ENCODE results near the gene ACTR6.
"Not testable (repeated sequence)": the region's sequence is repeated elsewhere in the genome, so short reads cannot be mapped to it uniquely, and the experiment has no call there.

The ACTR6 gene

DNA sequence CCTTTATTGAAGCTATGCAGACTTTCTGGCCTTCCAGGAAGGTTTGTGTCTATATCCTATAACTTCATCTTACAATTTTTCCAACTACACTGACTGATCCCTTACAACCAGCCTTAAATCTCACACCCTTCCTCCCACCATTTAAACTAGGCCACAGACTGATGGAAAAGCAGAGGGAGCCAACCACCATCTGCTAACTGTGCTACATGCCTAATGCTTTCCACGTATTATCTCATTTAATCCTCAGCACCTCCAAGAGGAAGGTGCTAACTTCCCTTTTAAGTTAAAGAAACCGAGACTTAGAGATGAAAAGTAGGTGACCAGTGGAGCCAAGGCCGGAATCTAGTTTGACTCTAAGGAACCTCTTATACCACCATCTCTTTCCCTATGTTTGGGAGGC lies 35.3 kb upstream of the ACTR6 start:
- H3K9ac ChIP-seq (ENCODE audit: low read depth, low read length) = no peak overlapping the region
- H3K9me3 ChIP-seq (replicated peaks; ENCODE audit: low read length) = no peaks in the 10 kb centered on the region
- peaks cover 11% of the 10 kb centered on the region for H3K27me3 ChIP-seq (ENCODE audit: control insufficient read depth, insufficient read depth, low read length)
- H3K4me1 ChIP-seq (ENCODE audit: control insufficient read depth, insufficient read depth, low read length) = peaks cover 7% of the 10 kb centered on the region
- no peaks in the 10 kb centered on the region for H3K36me3 ChIP-seq (ENCODE audit: insufficient read depth, low read length)
- no peak overlapping the region for H3K4me3 ChIP-seq (ENCODE audit: low read length)
- H3K4me2 ChIP-seq (ENCODE audit: low read length) = no peak overlapping the region

- Histone ChIP-seq H3K9ac (ENCODE audit: low read depth, low read length) (no peak overlapping the region), H3K36me3 (ENCODE audit: insufficient read depth, low read length) (no peaks in the 10 kb centered on the region), H3K4me1 (ENCODE audit: control insufficient read depth, insufficient read depth, low read length) (peaks cover 7% of the 10 kb centered on the region), H3K9me3 (replicated peaks; ENCODE audit: low read length) (no peaks in the 10 kb centered on the region), H3K4me3 (ENCODE audit: low read length) (no peak overlapping the region), H3K27me3 (ENCODE audit: control insufficient read depth, insufficient read depth, low read length) (peaks cover 11% of the 10 kb centered on the region), H3K4me2 (ENCODE audit: low read length) (no peak overlapping the region)
Measured at GRCh38 chr12:100166232-100166631, 34.4 kb upstream of the ACTR6 start.

DNA sequence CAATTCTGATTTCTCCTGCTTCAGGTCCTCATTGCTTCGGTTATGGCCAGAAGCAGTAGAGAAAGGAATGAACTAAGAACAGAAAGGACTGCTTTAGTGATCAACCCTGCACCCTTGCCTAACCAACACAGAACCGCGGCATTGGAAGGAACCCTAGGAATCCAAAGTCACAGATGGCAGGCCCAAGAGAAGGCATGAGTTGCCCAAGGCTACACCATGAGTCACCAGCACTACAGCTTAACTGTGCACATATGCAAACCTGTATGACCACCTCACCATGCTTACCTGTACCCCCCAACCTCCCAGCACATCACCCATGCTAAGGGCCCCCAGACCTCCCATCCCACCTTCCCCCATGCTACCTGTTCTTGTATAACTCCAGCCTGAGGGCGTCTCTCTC lies 32.1 kb upstream of the ACTR6 start:
- Histone ChIP-seq H3K4me2 (ENCODE audit: low read length) (no peak overlapping the region), H3K27me3 (ENCODE audit: control insufficient read depth, insufficient read depth, low read length) (peaks cover 11% of the 10 kb centered on the region), H3K9ac (ENCODE audit: low read depth, low read length) (no peak overlapping the region), H3K36me3 (ENCODE audit: insufficient read depth, low read length) (no peaks in the 10 kb centered on the region), H3K9me3 (replicated peaks; ENCODE audit: low read length) (no peaks in the 10 kb centered on the region), H3K4me3 (ENCODE audit: low read length) (no peak overlapping the region), H3K4me1 (ENCODE audit: control insufficient read depth, insufficient read depth, low read length) (peaks cover 6% of the 10 kb centered on the region)

- no peak overlapping the region for H3K4me2 ChIP-seq (ENCODE audit: low read length)
- no peaks in the 10 kb centered on the region for H3K4me1 ChIP-seq (ENCODE audit: control insufficient read depth, insufficient read depth, low read length)
- no peak overlapping the region for H3K9ac ChIP-seq (ENCODE audit: low read depth, low read length)
- H3K36me3 ChIP-seq (ENCODE audit: insufficient read depth, low read length) = no peaks in the 10 kb centered on the region
- H3K27me3 ChIP-seq (ENCODE audit: control insufficient read depth, insufficient read depth, low read length) = peaks cover 11% of the 10 kb centered on the region
- H3K9me3 ChIP-seq (replicated peaks; ENCODE audit: low read length) = no peaks in the 10 kb centered on the region
- H3K4me3 ChIP-seq (ENCODE audit: low read length) = no peak overlapping the region
Measured at GRCh38 chr12:100169345-100169744, 31.3 kb upstream of the ACTR6 start.

DNA sequence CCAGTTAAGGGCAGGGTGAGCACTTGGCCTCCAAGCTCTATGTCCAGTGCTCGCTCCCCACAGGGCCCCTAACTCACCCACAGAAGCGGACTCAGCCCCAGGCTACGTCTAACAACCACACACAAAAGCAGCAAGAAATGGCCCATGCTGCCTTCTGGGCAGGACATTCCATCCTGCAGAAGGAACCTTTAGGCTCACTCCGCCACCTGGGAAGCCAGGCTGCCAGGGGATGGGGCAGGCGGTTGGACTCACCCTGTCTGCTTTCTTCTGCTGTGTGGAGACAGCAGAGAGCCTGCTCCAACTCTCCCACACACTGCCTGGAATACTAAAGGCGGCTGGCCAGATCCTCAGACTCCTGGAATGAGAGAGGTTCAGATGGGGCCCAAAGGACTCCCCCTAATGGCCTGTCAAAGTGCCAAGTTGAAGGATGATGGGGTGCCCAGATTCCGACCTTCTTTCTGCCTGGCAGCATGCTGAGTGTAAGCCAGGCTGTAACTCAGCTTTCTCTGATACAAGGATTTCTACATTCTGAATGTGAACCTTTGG lies 30.2 kb upstream of the ACTR6 start:
- no peak overlapping the region for H3K4me3 ChIP-seq (ENCODE audit: low read length)
- no peak overlapping the region for H3K9ac ChIP-seq (ENCODE audit: low read depth, low read length)
- H3K4me1 ChIP-seq (ENCODE audit: control insufficient read depth, insufficient read depth, low read length) = no peaks in the 10 kb centered on the region
- no peaks in the 10 kb centered on the region for H3K9me3 ChIP-seq (replicated peaks; ENCODE audit: low read length)
- H3K27me3 ChIP-seq (ENCODE audit: control insufficient read depth, insufficient read depth, low read length) = peaks cover 9% of the 10 kb centered on the region
- no peak overlapping the region for H3K4me2 ChIP-seq (ENCODE audit: low read length)
- no peaks in the 10 kb centered on the region for H3K36me3 ChIP-seq (ENCODE audit: insufficient read depth, low read length)

GRCh38 chr12:100171248-100171647 lies 29.4 kb upstream of the ACTR6 start:
- Histone ChIP-seq H3K4me1 (ENCODE audit: control insufficient read depth, insufficient read depth, low read length) (no peaks in the 10 kb centered on the region), H3K9me3 (replicated peaks; ENCODE audit: low read length) (no peaks in the 10 kb centered on the region), H3K36me3 (ENCODE audit: insufficient read depth, low read length) (no peaks in the 10 kb centered on the region), H3K27me3 (ENCODE audit: control insufficient read depth, insufficient read depth, low read length) (peaks cover 3% of the 10 kb centered on the region), H3K9ac (ENCODE audit: low read depth, low read length) (no peak overlapping the region), H3K4me3 (ENCODE audit: low read length) (no peak overlapping the region), H3K4me2 (ENCODE audit: low read length) (no peak overlapping the region)

- Histone ChIP-seq H3K4me3 (ENCODE audit: low read length) (no peak overlapping the region), H3K4me2 (ENCODE audit: low read length) (no peak overlapping the region), H3K9me3 (replicated peaks; ENCODE audit: low read length) (no peaks in the 10 kb centered on the region), H3K4me1 (ENCODE audit: control insufficient read depth, insufficient read depth, low read length) (no peaks in the 10 kb centered on the region), H3K27me3 (ENCODE audit: control insufficient read depth, insufficient read depth, low read length) (no peaks in the 10 kb centered on the region), H3K36me3 (ENCODE audit: insufficient read depth, low read length) (no peaks in the 10 kb centered on the region), H3K9ac (ENCODE audit: low read depth, low read length) (no peak overlapping the region)
Measured at GRCh38 chr12:100173111-100173510, 27.5 kb upstream of the ACTR6 start.

DNA sequence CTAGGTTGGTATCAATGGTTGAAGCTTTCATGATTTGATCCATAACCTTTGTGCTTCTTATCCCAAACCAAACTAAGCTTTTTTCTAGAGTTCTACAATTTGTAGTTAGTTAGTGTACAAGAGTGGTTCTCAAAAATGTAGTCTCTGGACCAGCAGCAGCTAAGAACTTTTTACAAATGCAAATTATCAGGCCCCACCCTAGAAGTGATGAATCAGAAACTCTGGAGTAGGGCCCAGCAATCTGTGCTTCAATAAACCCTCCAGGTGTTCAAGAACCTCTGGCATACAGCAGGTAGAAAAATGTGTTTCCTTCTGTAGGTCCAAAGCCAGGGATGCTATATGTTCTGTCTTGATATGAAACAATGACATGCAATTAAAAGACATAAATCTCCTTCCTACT lies 26.1 kb upstream of the ACTR6 start:
- Histone ChIP-seq H3K9me3 (replicated peaks; ENCODE audit: low read length) (no peaks in the 10 kb centered on the region), H3K4me3 (ENCODE audit: low read length) (no peak overlapping the region), H3K27me3 (ENCODE audit: control insufficient read depth, insufficient read depth, low read length) (no peaks in the 10 kb centered on the region), H3K4me1 (ENCODE audit: control insufficient read depth, insufficient read depth, low read length) (no peaks in the 10 kb centered on the region), H3K9ac (ENCODE audit: low read depth, low read length) (no peak overlapping the region), H3K4me2 (ENCODE audit: low read length) (no peak overlapping the region), H3K36me3 (ENCODE audit: insufficient read depth, low read length) (no peaks in the 10 kb centered on the region)

- H3K9ac ChIP-seq (ENCODE audit: low read depth, low read length); H3K36me3 ChIP-seq (ENCODE audit: insufficient read depth, low read length); H3K4me1 ChIP-seq (ENCODE audit: control insufficient read depth, insufficient read depth, low read length); H3K9me3 ChIP-seq (replicated peaks; ENCODE audit: low read length); H3K4me3 ChIP-seq (ENCODE audit: low read length); H3K4me2 ChIP-seq (ENCODE audit: low read length); H3K27me3 ChIP-seq (ENCODE audit: control insufficient read depth, insufficient read depth, low read length): not testable (repeated sequence)
Measured at GRCh38 chr12:100176493-100176892, 24.1 kb upstream of the ACTR6 start.

GRCh38 chr12:100179252-100179651 lies 21.4 kb upstream of the ACTR6 start:
- no peak overlapping the region for H3K9ac ChIP-seq (ENCODE audit: low read depth, low read length)
- no peaks in the 10 kb centered on the region for H3K36me3 ChIP-seq (ENCODE audit: insufficient read depth, low read length)
- no peaks in the 10 kb centered on the region for H3K9me3 ChIP-seq (replicated peaks; ENCODE audit: low read length)
- H3K4me1 ChIP-seq (ENCODE audit: control insufficient read depth, insufficient read depth, low read length) = no peaks in the 10 kb centered on the region
- H3K27me3 ChIP-seq (ENCODE audit: control insufficient read depth, insufficient read depth, low read length) = no peaks in the 10 kb centered on the region
- H3K4me3 ChIP-seq (ENCODE audit: low read length) = no peak overlapping the region
- H3K4me2 ChIP-seq (ENCODE audit: low read length) = no peak overlapping the region

DNA sequence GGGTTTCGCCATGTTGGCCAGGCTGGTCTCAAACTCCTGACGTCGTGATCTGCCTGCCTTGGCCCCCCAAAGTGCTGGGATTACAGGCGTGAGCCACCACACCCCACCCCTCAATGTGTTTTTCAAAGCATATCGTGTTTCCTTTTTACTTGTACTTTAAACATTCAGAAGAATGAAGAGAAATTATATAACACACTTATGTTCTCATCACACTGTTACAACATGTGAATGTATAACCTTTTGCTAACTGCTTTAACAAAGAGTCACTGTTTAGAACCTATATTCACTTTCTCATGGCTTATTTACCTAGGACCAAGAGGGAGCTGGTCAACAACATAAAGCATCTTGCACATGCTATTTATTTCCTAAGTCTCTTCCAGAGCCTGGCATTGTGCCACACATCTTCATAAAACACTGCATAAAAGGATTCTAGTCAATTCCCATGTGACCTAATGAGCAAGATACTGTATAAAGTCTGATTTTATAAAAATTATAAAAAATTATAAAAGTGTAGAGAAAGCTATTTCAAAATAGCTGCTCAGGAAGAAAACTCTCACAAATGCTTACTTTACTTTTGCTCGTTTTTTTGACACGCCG lies 16.0 kb upstream of the ACTR6 start:
- H3K4me3 ChIP-seq (ENCODE audit: low read length) = no peak overlapping the region
- H3K27me3 ChIP-seq (ENCODE audit: control insufficient read depth, insufficient read depth, low read length) = no peaks in the 10 kb centered on the region
- no peaks in the 10 kb centered on the region for H3K9me3 ChIP-seq (replicated peaks; ENCODE audit: low read length)
- H3K36me3 ChIP-seq (ENCODE audit: insufficient read depth, low read length) = no peaks in the 10 kb centered on the region
- no peak overlapping the region for H3K4me2 ChIP-seq (ENCODE audit: low read length)
- no peak overlapping the region for H3K9ac ChIP-seq (ENCODE audit: low read depth, low read length)
- no peaks in the 10 kb centered on the region for H3K4me1 ChIP-seq (ENCODE audit: control insufficient read depth, insufficient read depth, low read length)

- no peak overlapping the region for H3K4me3 ChIP-seq (ENCODE audit: low read length)
- H3K27me3 ChIP-seq (ENCODE audit: control insufficient read depth, insufficient read depth, low read length) = no peaks in the 10 kb centered on the region
- H3K9ac ChIP-seq (ENCODE audit: low read depth, low read length) = no peak overlapping the region
Measured at GRCh38 chr12:100185361-100185894, 15.2 kb upstream of the ACTR6 start.

More at GRCh38 chr12:100185361-100185894, 15.2 kb upstream of the ACTR6 start:
- H3K9me3 ChIP-seq (replicated peaks; ENCODE audit: low read length) = no peaks in the 10 kb centered on the region
- H3K36me3 ChIP-seq (ENCODE audit: insufficient read depth, low read length) = no peaks in the 10 kb centered on the region
- no peaks in the 10 kb centered on the region for H3K4me1 ChIP-seq (ENCODE audit: control insufficient read depth, insufficient read depth, low read length)
- H3K4me2 ChIP-seq (ENCODE audit: low read length) = peak overlapping the region; percentile 53

All from skeletal muscle satellite cell (primary cell).